Right lobe of liver (tissue), 6 donors: ENCODE data around the gene IGFL4. TPM values are rescaled to one million over a fixed set of nuclear protein-coding genes. Genes with fewer than 3 reads are reported as not detected.

Source experiments
- ATAC-seq, 4 donors: fragments of 200-7000 bp; cut with Tn5 transposase; one replicate each; pipeline ENCODE4 v1.9.1; 2020; ENCODE audit warnings: mild to moderate bottlenecking in 4 of 4, moderate library complexity in 4 of 4
- DNase-seq, 3 donors: peaks; one replicate each; pipeline ENCODE4 v3.0.0-alpha.2; 2020
- H3K27ac ChIP-seq, 3 donors: fragments of 200-600 bp; one replicate each; pipeline ENCODE4 v1.8.0; 2022
- H3K27me3 ChIP-seq, 2 donors: fragments of 200-600 bp; one replicate each; pipeline ENCODE4 v1.8.0; 2022
- H3K36me3 ChIP-seq, 4 donors: fragments of 200-600 bp; sonication (generic) in 1 of 4; one replicate each; pipeline versions ENCODE4 v1.5.1 to v1.8.0; 2017 to 2022; ENCODE audit warnings: control low read depth in 1 of 4
- H3K4me1 ChIP-seq, 4 donors: fragments of 200-600 bp; sonication (generic) in 1 of 4; one replicate each; pipeline versions ENCODE4 v1.5.1 to v1.8.0; 2017 to 2022; ENCODE audit warnings: control low read depth in 1 of 4
- H3K4me3 ChIP-seq, 3 donors: fragments of 200-600 bp; one replicate each; pipeline ENCODE4 v1.8.0; 2022
- H3K9me3 ChIP-seq, 4 donors: fragments of 200-600 bp; sonication (generic) in 1 of 4; one replicate each; pipeline versions ENCODE4 v1.5.1 to v1.8.0; 2017 to 2022; ENCODE audit warnings: control low read depth in 1 of 4
- CTCF ChIP-seq, 4 donors: fragments of 200-600 bp in 3 of 4; fragments of 450-650 bp in 1 of 4; IDR thresholded peaks; one replicate each; pipeline versions ENCODE4 v1.5.1 to v1.8.0; 2016 to 2022; ENCODE audit warnings: antibody characterized with exemption in 4 of 4, mild to moderate bottlenecking in 2 of 4
- POLR2A ChIP-seq: fragments of 450-650 bp; IDR thresholded peaks from one replicate; pipeline ENCODE4 v1.6.1; 2017; ENCODE audit warnings: antibody characterized with exemption, mild to moderate bottlenecking
- WGBS: methylation state at CpG from one replicate; pipeline ENCODE4 v1.1.6; 2018; ENCODE audit warnings: low coverage, low lambda C conversion rate; ENCODE audit not compliant: insufficient coverage; ENCODE audit errors: missing lambda C conversion rate; 5-methylcytosine and 5-hydroxymethylcytosine counted together
- intact Hi-C, 2 donors: fragments of 100-400 bp; cut with DNase I; formaldehyde crosslinking; loops; one replicate each; pipeline versions ENCODE4 v1.11.2 to v1.14.1; 2022
- long read RNA-seq: library from polyadenylated mRNA; unstranded; transcript quantifications from one replicate; pipeline ENCODE4 v2.0.0, GENCODE V29; 2019
- total RNA-seq, 6 experiments: library from RNA; depleted of rRNA in 2 of 6; stranded (reverse); fragments of >200 nt in 2 of 6; fragmentation: NEBNext Ultra II Directional in 3 of 6; extraction: Animal tissue kit (Norgen Biotek cat#: 25700) in 3 of 6; gene quantifications; one replicate each; pipeline versions ENCODE4 v1.1.0 to v1.2.4, GENCODE V29; 2016 to 2023
- donor health status: DM: no; HTN: yes; CAD: no.
- donor health status: DM: no; HTN: no; CAD: no.
- donor health status: DM: no; HTN: no; CAD: no.
- donor health status: DM: no; HTN: yes; CAD: no.
- donor health status: DM: no; HTN: yes; CAD: no.

The IGFL4 gene
- total RNA-seq, result not detected
- long read RNA-seq, result 0 reads

GRCh38 chr19:46040952-46041500 lies at the start of gene IGFL4:
Gene IGFL4 (minus strand): TSS chr19:46041002. CDS start chr19:46040962, 40 bp downstream.
- ATAC-seq (no peak), DNase-seq (no peak)
- no peaks in the 10 kb centered on the region for H3K36me3 ChIP-seq
- no peak within 1 kb of the TSS for H3K27ac ChIP-seq
- H3K9me3 ChIP-seq, result no peaks in the 10 kb centered on the region
- H3K27me3 ChIP-seq, result no peaks in the 10 kb centered on the region
- TF ChIP-seq CTCF (IDR thresholded peaks at IDR 0.05), result no peak
- intact Hi-C loops, result no loop called here
- whole genome bisulfite sequencing, result 51% methylated on average over 7 of the region's 7 CpGs
- no peaks in the 10 kb centered on the region for H3K4me1 ChIP-seq
- H3K4me3 ChIP-seq, result no peak within 1 kb of the TSS

GRCh38 chr19:46090444-46090843 lies 49.6 kb upstream of the IGFL4 start:
- 87% methylated on average over 5 of the region's 5 CpGs for WGBS
- no peak for DNase-seq
- no peak overlapping the region for H3K4me3 ChIP-seq
- H3K27ac ChIP-seq, result no peak overlapping the region
- H3K4me1 ChIP-seq, result no peaks in the 10 kb centered on the region
- no peaks in the 10 kb centered on the region for H3K9me3 ChIP-seq
- no peaks in the 10 kb centered on the region for H3K36me3 ChIP-seq
- TF ChIP-seq CTCF (IDR thresholded peaks at IDR 0.05) (no peak), POLR2A (no peak)
- intact Hi-C loops, result no loop called here
- H3K27me3 ChIP-seq, result no peaks in the 10 kb centered on the region
- no peak for ATAC-seq

- Histone ChIP-seq H3K4me3 (no peak overlapping the region), H3K9me3 (no peaks in the 10 kb centered on the region), H3K4me1 (no peaks in the 10 kb centered on the region), H3K27ac (no peak overlapping the region), H3K27me3 (no peaks in the 10 kb centered on the region), H3K36me3 (no peaks in the 10 kb centered on the region)
- ATAC-seq, result no peak
- intact Hi-C loops, result loop anchor here in 1 of 2 donors (10.0 kb wide), 1 partner anchor 95 kb away; no protein-coding TSS in a partner anchor
- no peak for DNase-seq
- TF ChIP-seq CTCF (IDR thresholded peaks at IDR 0.05) (no peak), POLR2A (no peak)
- 75% methylated on average over 1 of the region's 1 CpG for WGBS
Measured at GRCh38 chr19:46089432-46089831, 48.6 kb upstream of the IGFL4 start.

GRCh38 chr19:46088101-46088500 lies 47.3 kb upstream of the IGFL4 start:
- ATAC-seq, result no peak
- no peaks in the 10 kb centered on the region for H3K36me3 ChIP-seq
- no peaks in the 10 kb centered on the region for H3K4me1 ChIP-seq
- no peak overlapping the region for H3K4me3 ChIP-seq
- TF ChIP-seq POLR2A, result no peak
- TF ChIP-seq CTCF (IDR thresholded peaks at IDR 0.05), result no peak
- H3K27ac ChIP-seq, result no peak overlapping the region
- no peaks in the 10 kb centered on the region for H3K9me3 ChIP-seq
- H3K27me3 ChIP-seq, result no peaks in the 10 kb centered on the region
- WGBS, result 67% methylated on average over 1 of the region's 2 CpGs
- DNase-seq, result no peak
- intact Hi-C loops, result loop anchor here in 1 of 2 donors (10.0 kb wide), 1 partner anchor 97 kb away; no protein-coding TSS in a partner anchor
